H1 (cell line): ENCODE data around the gene SEPTIN1. TPM values are rescaled to one million over a fixed set of nuclear protein-coding genes. Genes with fewer than 3 reads are reported as not detected.

Source experiments
- CTCF ChIA-PET: fragments of 300-600 bp; sonication (Branson Sonifier 250); formaldehyde crosslinking; loops from one replicate; lab custom pipeline; 2021; ENCODE audit not compliant: partially characterized antibody; lab: Charles Lee
- POLR2A ChIA-PET: fragments of 300-600 bp; sonication (Branson Sonifier 250); formaldehyde crosslinking; loops from one replicate; lab custom pipeline; 2021; ENCODE audit warnings: inconsistent platforms; ENCODE audit not compliant: partially characterized antibody; lab: Charles Lee
- DNase-seq, 2 experiments: peaks; one replicate each; pipeline versions ENCODE4 v3.0.0 to v3.0.0-alpha.2; 2010 to 2022; ENCODE audit warnings: low spot score in 2 of 2, low read depth in 1 of 2, mixed read lengths in 1 of 2
- FAIRE-seq: peaks from 2 replicates; lab custom pipeline; 2011; peaks lifted over from hg19 to GRCh38; lab: Jason Lieb, UNC
- H2AFZ ChIP-seq: 2 replicates; pipeline ENCODE4 v1.8.1; 2012; ENCODE audit warnings: low read length, inconsistent platforms
- H2AK5ac ChIP-seq: 2 replicates; pipeline ENCODE4 v1.6.1; 2013; ENCODE audit warnings: low read depth, low read length
- H2BK120ac ChIP-seq: replicated peaks from 2 replicates; pipeline ENCODE3; 2013; ENCODE audit warnings: low read depth, low read length, inconsistent platforms
- H2BK12ac ChIP-seq: 2 replicates; pipeline ENCODE4 v1.6.1; 2013; ENCODE audit warnings: low read depth, low read length
- H2BK15ac ChIP-seq: 2 replicates; pipeline ENCODE4 v1.6.1; 2013; ENCODE audit warnings: low read length
- H2BK20ac ChIP-seq: 2 replicates; pipeline ENCODE4 v1.6.1; 2013; ENCODE audit warnings: low read length
- H2BK5ac ChIP-seq: 2 replicates; pipeline ENCODE4 v1.6.1; 2013; ENCODE audit warnings: low read depth, low read length
- H3K14ac ChIP-seq: 2 replicates; pipeline ENCODE4 v1.6.1; 2013; ENCODE audit warnings: inconsistent platforms; ENCODE audit not compliant: insufficient read length
- H3K18ac ChIP-seq: 2 replicates; pipeline ENCODE4 v1.6.1; 2013; ENCODE audit warnings: low read length; ENCODE audit errors: extremely low read depth
- H3K23ac ChIP-seq: 2 replicates; pipeline ENCODE4 v1.6.1; 2013; ENCODE audit warnings: inconsistent platforms; ENCODE audit not compliant: insufficient read length
- H3K23me2 ChIP-seq: 2 replicates; pipeline ENCODE4 v1.6.1; 2013; ENCODE audit warnings: low read depth, low read length
- H3K27ac ChIP-seq: 2 replicates; pipeline ENCODE4 v1.6.1; 2011; ENCODE audit warnings: low read depth, low read length, inconsistent platforms
- H3K27me3 ChIP-seq, 4 experiments: replicated peaks in 1 of 4; 1 replicate in 1 of 4; 2 replicates in 3 of 4; pipeline versions ENCODE4 v1.6.1 to v1.8.1; 2011 to 2013; ENCODE audit warnings: low read length in 3 of 4, mild to moderate bottlenecking in 3 of 4, inconsistent platforms in 2 of 4, mixed read lengths in 2 of 4, moderate library complexity in 1 of 4; ENCODE audit not compliant: control insufficient read depth in 3 of 4, insufficient read depth in 3 of 4; ENCODE audit errors: extremely low read depth in 1 of 4
- H3K36me3 ChIP-seq, 4 experiments: 2 replicates each; pipeline versions ENCODE4 v1.6.1 to v1.8.1; 2011 to 2013; ENCODE audit warnings: mild to moderate bottlenecking in 4 of 4, low read length in 3 of 4, moderate library complexity in 2 of 4, control low read depth in 1 of 4, inconsistent platforms in 1 of 4; ENCODE audit not compliant: insufficient read depth in 4 of 4, control insufficient read depth in 2 of 4
- H3K4ac ChIP-seq: replicated peaks from 2 replicates; pipeline ENCODE3; 2013; ENCODE audit warnings: low read length, low read depth, mixed read lengths, inconsistent platforms; ENCODE audit not compliant: insufficient read length
- H3K4me1 ChIP-seq, 4 experiments: replicated peaks in 1 of 4; 1 replicate in 1 of 4; 2 replicates in 3 of 4; pipeline versions ENCODE4 v1.6.1 to v1.8.1; 2011 to 2013; ENCODE audit warnings: low read length in 3 of 4, inconsistent platforms in 2 of 4, mixed read lengths in 1 of 4; ENCODE audit not compliant: insufficient read depth in 4 of 4, control insufficient read depth in 3 of 4
- H3K4me2 ChIP-seq, 2 experiments: 2 replicates each; pipeline versions ENCODE4 v1.6.1 to v1.8.1; 2011 to 2013; ENCODE audit warnings: low read depth in 2 of 2, low read length in 2 of 2, control low read depth in 1 of 2, inconsistent platforms in 1 of 2, mild to moderate bottlenecking in 1 of 2; ENCODE audit not compliant: insufficient read depth in 1 of 2
- H3K4me3 ChIP-seq, 4 experiments: fragments of 200-600, 300-600 bp in 1 of 4; sonication (generic), shearing (Covaris generic), sonication (Bioruptor Twin) in 1 of 4; 2 replicates each; pipeline versions ENCODE4 v1.5.1 to v1.8.1; 2011 to 2016; ENCODE audit warnings: low read length in 4 of 4, low read depth in 3 of 4, control low read depth in 2 of 4, inconsistent platforms in 2 of 4, mild to moderate bottlenecking in 2 of 4, mixed read lengths in 1 of 4, moderate library complexity in 1 of 4; ENCODE audit not compliant: insufficient read depth in 2 of 4; ENCODE audit errors: extremely low read depth in 1 of 4
- H3K56ac ChIP-seq: replicated peaks from 2 replicates; pipeline ENCODE3; 2013; ENCODE audit warnings: low read depth, mild to moderate bottlenecking, mixed read lengths, low read length, inconsistent platforms; ENCODE audit not compliant: insufficient read length
- H3K79me1 ChIP-seq: 2 replicates; pipeline ENCODE4 v1.6.1; 2013; ENCODE audit warnings: low read depth, low read length, control low read depth
- H3K79me2 ChIP-seq, 2 experiments: 2 replicates each; pipeline versions ENCODE4 v1.6.1 to v1.8.1; 2012 to 2013; ENCODE audit warnings: low read length in 2 of 2, mild to moderate bottlenecking in 2 of 2, inconsistent platforms in 1 of 2; ENCODE audit not compliant: insufficient read depth in 2 of 2, control insufficient read depth in 1 of 2
- H3K9ac ChIP-seq, 4 experiments: replicated peaks in 1 of 4; 1 replicate in 1 of 4; 2 replicates in 3 of 4; pipeline versions ENCODE4 v1.6.1 to v1.8.1; 2011 to 2013; ENCODE audit warnings: low read depth in 3 of 4, low read length in 3 of 4, control low read depth in 2 of 4, mild to moderate bottlenecking in 2 of 4, moderate library complexity in 2 of 4, inconsistent platforms in 1 of 4; ENCODE audit errors: extremely low read depth in 1 of 4
- H3K9me3 ChIP-seq, 2 experiments: 2 replicates each; pipeline versions ENCODE4 v1.6.1 to v1.8.1; 2012 to 2013; ENCODE audit warnings: mild to moderate bottlenecking in 2 of 2, moderate library complexity in 2 of 2, control low read depth in 1 of 2, inconsistent platforms in 1 of 2, low read depth in 1 of 2, low read length in 1 of 2, mixed read lengths in 1 of 2; ENCODE audit not compliant: insufficient read depth in 2 of 2
- H4K20me1 ChIP-seq, 2 experiments: replicated peaks in 1 of 2; 2 replicates each; pipeline versions ENCODE3 to v1.8.1; 2011 to 2013; ENCODE audit warnings: inconsistent platforms in 2 of 2, low read length in 2 of 2, mild to moderate bottlenecking in 1 of 2; ENCODE audit not compliant: insufficient read depth in 2 of 2, control insufficient read depth in 1 of 2
- H4K5ac ChIP-seq: 2 replicates; pipeline ENCODE4 v1.6.1; 2013; ENCODE audit warnings: low read length, low read depth, mixed read lengths, inconsistent platforms; ENCODE audit not compliant: insufficient read length
- H4K8ac ChIP-seq: 2 replicates; pipeline ENCODE4 v1.8.0; 2013; ENCODE audit warnings: mild to moderate bottlenecking, moderate library complexity, low read length, inconsistent platforms; ENCODE audit not compliant: insufficient read depth; ENCODE audit errors: extremely low read depth
- H4K91ac ChIP-seq: replicated peaks from 2 replicates; pipeline ENCODE3; 2013; ENCODE audit warnings: low read length, mixed read lengths, inconsistent platforms; ENCODE audit not compliant: insufficient read length
- ASH2L ChIP-seq: fragments of 200-600, 300-600 bp; sonication (generic); IDR thresholded peaks from one replicate; pipeline ENCODE4 v1.7.1; 2017; ENCODE audit warnings: low read length
- ATF2 ChIP-seq: IDR thresholded peaks from 2 replicates; pipeline ENCODE4 v1.6.1; 2012; ENCODE audit warnings: low read length, inconsistent platforms
- BCL11A ChIP-seq, 2 experiments: IDR thresholded peaks; one replicate each; pipeline ENCODE4 v1.6.1; 2011; ENCODE audit warnings: low read depth in 2 of 2, low read length in 2 of 2, mild to moderate bottlenecking in 2 of 2
- CREB1 ChIP-seq: IDR thresholded peaks from 2 replicates; pipeline ENCODE4 v1.6.1; 2012; ENCODE audit warnings: inconsistent platforms
- FOSL1 ChIP-seq: IDR thresholded peaks from 2 replicates; pipeline ENCODE4 v1.6.1; 2011; ENCODE audit warnings: mild to moderate bottlenecking, low read depth, low read length, moderate library complexity; ENCODE audit not compliant: insufficient read depth
- GABPA ChIP-seq: IDR thresholded peaks from 2 replicates; pipeline ENCODE4 v1.6.1; 2011; ENCODE audit warnings: mild to moderate bottlenecking, low read length, moderate library complexity, borderline replicate concordance; ENCODE audit not compliant: insufficient read depth
- MAX ChIP-seq: IDR thresholded peaks from 2 replicates; pipeline ENCODE4 v1.6.1; 2012; ENCODE audit warnings: inconsistent platforms
- POLR2A ChIP-seq, 2 experiments: IDR thresholded peaks; 1 replicate in 1 of 2; 2 replicates in 1 of 2; pipeline ENCODE4 v1.6.1; 2011; ENCODE audit warnings: low read depth in 2 of 2, low read length in 2 of 2, mild to moderate bottlenecking in 2 of 2; ENCODE audit errors: control extremely low read depth in 1 of 2
- RAD21 ChIP-seq, 2 experiments: IDR thresholded peaks in 1 of 2; conservative IDR thresholded peaks in 1 of 2; 2 replicates each; pipeline ENCODE4 v1.6.1; 2011; ENCODE audit warnings: low read depth in 2 of 2, low read length in 2 of 2, improper control_type of control experiment in 1 of 2, inconsistent platforms in 1 of 2, mild to moderate bottlenecking in 1 of 2, moderate library complexity in 1 of 2
- SAP30 ChIP-seq: fragments of 300-600 bp; sonication (generic); IDR thresholded peaks from 2 replicates; pipeline ENCODE4 v1.7.1; 2012; ENCODE audit warnings: low read length, moderate library complexity, mild to moderate bottlenecking, inconsistent platforms; ENCODE audit not compliant: insufficient read depth, insufficient replicate concordance
- TBP ChIP-seq: IDR thresholded peaks from 2 replicates; pipeline ENCODE4 v1.6.1; 2011; ENCODE audit warnings: low read depth, low read length, improper control_type of control experiment
- TCF12 ChIP-seq: IDR thresholded peaks from 2 replicates; pipeline ENCODE4 v1.6.1; 2011; ENCODE audit warnings: low read depth, mild to moderate bottlenecking, low read length
- WGBS, 2 experiments: shearing (Covaris generic) in 1 of 2; methylation state at CpG; one replicate each; pipeline versions ENCODE4 v1.1.6 to v1.1.7; 2013 to 2015; ENCODE audit warnings: low lambda C conversion rate in 2 of 2, mixed read lengths in 2 of 2, inconsistent platforms in 1 of 2, low coverage in 1 of 2, missing lambda C conversion rate in 1 of 2; ENCODE audit not compliant: insufficient replicate concordance in 2 of 2, insufficient coverage in 1 of 2, insufficient read length in 1 of 2; ENCODE audit errors: extremely low coverage in 1 of 2, missing lambda C conversion rate in 1 of 2; 5-methylcytosine and 5-hydroxymethylcytosine counted together
- polyA plus RNA-seq, 7 experiments: library from polyadenylated mRNA; depleted of rRNA in 3 of 7; stranded (reverse) in 5 of 7; unstranded in 2 of 7; fragments of >200 nt in 5 of 7; fragments of 200-250 nt in 2 of 7; gene quantifications; 1 replicate in 5 of 7; 2 replicates in 1 of 7; 4 replicates in 1 of 7; pipeline versions ENCODE4 v1.2.1 to v1.2.3, GENCODE V29; 2011 to 2013; ENCODE audit warnings: missing spikeins in 2 of 7, mixed read lengths in 2 of 7
- total RNA-seq: library from RNA; stranded (reverse); fragmentation: NEBNext Ultra II Directional; extraction: Animal tissue kit (Norgen Biotek cat#: 25700); gene quantifications from 2 replicates; pipeline ENCODE4 v1.2.1, GENCODE V29; 2021

SEPTIN1 gene
- total and polyA plus RNA-seq, 2 of the 8 experiments (the other 6 are each of a cell fraction or from before 2014, with no cell fraction given), result 0.24 to 1.4 TPM

- CTCF ChIA-PET, result interaction anchor here (1.1 to 1.9 kb wide), 5 partner anchors 9 to 61 kb away, joined by 3 to 11 read pairs (median 3); partner anchors contain the start of gene DCTPP1
- TF ChIP-seq TCF12 (no peak), POLR2A (IDR thresholded peaks at IDR 0.05; ENCODE audit: control extremely low read depth in 1 of 2, low read depth in 2 of 2, low read length in 2 of 2) (no peak), ASH2L (no peak), RAD21 (IDR thresholded peaks at IDR 0.05 in 1 of 2, conservative IDR thresholded peaks at IDR 0.05 in 1 of 2; ENCODE audit: low read depth in 2 of 2, low read length in 2 of 2) (no peak), MAX (no peak), CREB1 (no peak), TBP (no peak), GABPA (no peak), SAP30 (no peak), FOSL1 (no peak), ATF2 (no peak), BCL11A (IDR thresholded peaks at IDR 0.05; ENCODE audit: low read depth in 2 of 2, low read length in 2 of 2) (no peak)
Measured at GRCh38 chr16:30368792-30369090, 13.6 kb downstream of the SEPTIN1 start.

More at GRCh38 chr16:30368792-30369090, 13.6 kb downstream of the SEPTIN1 start:
- H3K23ac ChIP-seq, result no peak overlapping the region
- H3K18ac ChIP-seq, result no peak overlapping the region
- 81% methylated on average over 4 of the region's 4 CpGs; no CpG with 5 or more reads in 1 of the 2 experiments for WGBS, 2 experiments
- no peak overlapping the region for H2AK5ac ChIP-seq
- no peaks in the 10 kb centered on the region for H3K9me3 ChIP-seq
- H3K4ac ChIP-seq, result no peak overlapping the region
- peaks cover 4 to 18% of the 10 kb centered on the region in 2 experiments for H4K20me1 ChIP-seq
- H3K4me1 ChIP-seq, result peaks cover 0 to 17% (median 11%) of the 10 kb centered on the region in 4 experiments; a peak in 6 of 7 replicates
- H4K5ac ChIP-seq, result no peak overlapping the region
- H4K91ac ChIP-seq, result no peak overlapping the region
- H2BK5ac ChIP-seq, result no peak overlapping the region
- DNase-seq (no peak), FAIRE-seq (no peak)
- H3K4me3 ChIP-seq, result peak overlapping the region; percentile 43 to 81 (median 52); a peak in 5 of 8 replicates
- peaks cover 10% of the 10 kb centered on the region for H3K79me1 ChIP-seq
- no peak overlapping the region for H3K56ac ChIP-seq
- H2BK20ac ChIP-seq, result no peak overlapping the region
- peak overlapping the region in 1 of 4 experiments; percentile 29; a peak in 1 of 7 replicates for H3K9ac ChIP-seq
- POLR2A ChIA-PET, result interaction anchor here (0.6 to 6.9 kb wide), 6 partner anchors 10 to 130 kb away, joined by 3 to 79 read pairs (median 4); partner anchors contain the start of genes CD2BP2 and ZNF771
- H3K27me3 ChIP-seq, result no peaks in the 10 kb centered on the region
- H2AFZ ChIP-seq, result no peak overlapping the region
- H2BK120ac ChIP-seq, result no peak overlapping the region
- no peak overlapping the region for H3K14ac ChIP-seq
- no peak overlapping the region for H3K27ac ChIP-seq
- peaks cover 0 to 29% of the 10 kb centered on the region in 2 experiments; a peak in 2 of 4 replicates for H3K79me2 ChIP-seq
- peaks cover 10% of the 10 kb centered on the region; the same call in 1 of the 2 replicates for H3K23me2 ChIP-seq
- H4K8ac ChIP-seq, result no peak overlapping the region
- H2BK15ac ChIP-seq, result no peak overlapping the region
- 0 out of 8 replicates have a peak, but pooled peaks cover 0 to 4% (median 0%) of the 10 kb centered on the region in 4 experiments for H3K36me3 ChIP-seq
- peak overlapping the region; percentile 83 to 87 for H3K4me2 ChIP-seq
- no peak overlapping the region; the same call in 1 of the 2 replicates for H2BK12ac ChIP-seq
